Measurements from ENCODE around the gene UBIAD1. TPM values are rescaled to one million over a fixed set of nuclear protein-coding genes. Genes with fewer than 3 reads are reported as not detected.

The UBIAD1 gene, protein sequence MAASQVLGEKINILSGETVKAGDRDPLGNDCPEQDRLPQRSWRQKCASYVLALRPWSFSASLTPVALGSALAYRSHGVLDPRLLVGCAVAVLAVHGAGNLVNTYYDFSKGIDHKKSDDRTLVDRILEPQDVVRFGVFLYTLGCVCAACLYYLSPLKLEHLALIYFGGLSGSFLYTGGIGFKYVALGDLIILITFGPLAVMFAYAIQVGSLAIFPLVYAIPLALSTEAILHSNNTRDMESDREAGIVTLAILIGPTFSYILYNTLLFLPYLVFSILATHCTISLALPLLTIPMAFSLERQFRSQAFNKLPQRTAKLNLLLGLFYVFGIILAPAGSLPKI
- 6.3 and 9.0 TPM in 2 replicates for total RNA-seq (2014; rRNA removed; shearing (Covaris generic); ENCODE audit: low replicate concordance)

DNA sequence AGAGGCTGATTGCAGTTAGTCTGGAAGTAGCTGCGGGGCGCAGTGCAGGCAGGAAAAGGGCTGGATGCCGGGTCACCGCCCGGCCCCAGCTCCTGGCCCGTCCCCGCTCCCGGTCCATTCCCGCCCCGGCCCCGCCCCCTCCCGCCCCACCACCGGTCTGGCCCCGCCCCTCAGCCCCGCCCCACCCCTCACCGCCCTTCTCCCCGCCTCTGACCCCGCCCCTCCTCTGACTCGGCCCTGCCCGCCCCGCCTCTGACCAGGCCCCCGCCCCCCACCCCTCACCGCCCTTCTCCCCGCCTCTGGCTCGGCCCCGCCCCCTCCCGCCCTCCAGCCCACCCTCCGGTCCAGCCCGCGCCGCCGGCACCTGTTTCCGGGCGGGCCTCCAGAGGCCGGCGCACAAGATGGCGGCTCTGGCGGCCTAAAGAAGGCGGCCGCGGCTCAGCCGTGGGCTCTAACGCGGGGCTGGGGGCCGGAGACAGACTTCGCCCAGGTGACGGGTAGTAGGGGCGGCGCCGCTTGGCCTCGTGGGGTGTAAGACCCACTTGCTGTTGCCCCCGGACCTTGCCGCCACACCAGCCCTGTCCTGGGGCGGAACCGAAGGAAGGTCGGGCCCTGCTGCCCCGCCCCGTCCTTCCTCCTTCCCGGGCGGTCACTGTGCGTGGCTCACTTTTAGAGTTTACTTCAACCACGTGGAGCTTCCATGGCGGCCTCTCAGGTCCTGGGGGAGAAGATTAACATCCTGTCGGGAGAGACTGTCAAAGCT is at the start of gene UBIAD1:
Gene UBIAD1, plus strand, starts transcription at position 367 of the 763 bp plus-strand sequence. Its CDS starts 334 bp downstream, at position 701.
- no peaks in the 10 kb centered on the region for H3K27me3 ChIP-seq
- DNase-seq: peak; percentile 81
- peak within 1 kb of the TSS; percentile 90 for H3K4me3 ChIP-seq
- H3K36me3 ChIP-seq: peaks cover 8% of the 10 kb centered on the region
- H3K9me3 ChIP-seq: no peaks in the 10 kb centered on the region

DNA sequence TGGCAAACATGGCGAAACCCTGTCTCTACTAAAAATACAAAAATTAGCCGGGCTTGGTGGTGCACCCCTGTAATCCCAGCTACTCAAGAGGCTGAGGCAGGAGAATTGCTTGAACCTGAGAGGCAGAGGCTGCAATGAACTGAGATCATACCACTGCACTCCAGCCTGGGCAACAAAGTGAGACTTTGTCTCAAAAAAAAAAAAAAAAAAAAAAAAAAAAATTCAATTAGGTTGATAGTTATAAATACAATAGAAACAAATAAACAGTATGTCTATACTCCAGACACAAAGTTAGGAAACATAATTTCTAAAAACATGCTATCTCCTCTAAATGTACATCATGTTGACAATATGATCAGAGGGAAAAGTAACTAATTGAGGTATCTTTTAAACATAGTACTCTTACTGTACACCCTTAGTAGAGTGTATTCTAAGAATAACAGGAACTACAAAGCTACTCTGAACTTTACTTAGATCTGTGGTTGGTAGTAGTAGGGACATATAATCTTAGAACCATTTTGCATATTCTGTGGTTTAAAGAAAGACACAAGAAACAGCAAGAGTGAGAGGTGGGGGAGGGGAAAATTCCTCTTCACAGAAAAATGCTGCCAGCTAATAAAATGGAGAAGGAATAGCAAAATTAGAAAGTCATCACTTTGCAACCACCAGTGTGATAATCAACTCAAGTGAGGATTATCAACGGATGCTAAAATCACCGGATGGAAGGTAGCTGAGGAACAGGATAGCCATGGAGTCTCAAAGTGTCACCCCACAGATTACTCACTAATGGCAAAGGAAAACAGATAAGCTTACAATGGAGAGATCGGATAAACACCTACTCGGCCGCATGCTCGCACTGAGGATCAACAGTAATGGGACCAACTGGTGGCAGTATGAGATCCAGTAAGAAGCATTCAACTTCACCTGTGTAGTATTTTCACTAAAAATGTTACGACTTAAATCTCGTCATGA is 45.6 kb upstream of the UBIAD1 start:
- peaks cover 58% of the 10 kb centered on the region for H3K36me3 ChIP-seq
- DNase-seq: no peak
- H3K27me3 ChIP-seq: no peaks in the 10 kb centered on the region
- no peak overlapping the region for H3K4me3 ChIP-seq
- H3K9me3 ChIP-seq: no peaks in the 10 kb centered on the region

DNA sequence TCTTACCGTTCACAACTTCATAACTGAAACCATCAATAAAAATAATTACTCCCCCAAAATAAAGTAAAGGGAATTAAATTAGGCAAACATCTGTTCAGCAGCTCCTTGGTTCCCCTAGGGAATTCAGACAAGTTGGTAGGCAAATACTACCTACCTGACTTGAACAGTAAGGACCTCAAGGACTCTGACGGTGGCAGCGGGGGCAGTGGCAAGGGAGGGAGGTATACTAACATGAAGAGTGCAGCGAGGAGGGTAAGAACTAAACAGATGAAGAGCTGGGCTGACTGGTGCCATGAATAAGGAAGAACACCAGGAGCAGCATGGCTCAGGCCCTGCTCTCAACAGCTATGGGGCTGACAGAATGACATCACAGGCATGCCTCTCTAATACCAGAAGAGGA is 43.8 kb upstream of the UBIAD1 start:
- no peak for DNase-seq
- Histone ChIP-seq H3K36me3 (peaks cover 64% of the 10 kb centered on the region), H3K4me3 (no peak overlapping the region), H3K27me3 (no peaks in the 10 kb centered on the region), H3K9me3 (no peaks in the 10 kb centered on the region)

DNA sequence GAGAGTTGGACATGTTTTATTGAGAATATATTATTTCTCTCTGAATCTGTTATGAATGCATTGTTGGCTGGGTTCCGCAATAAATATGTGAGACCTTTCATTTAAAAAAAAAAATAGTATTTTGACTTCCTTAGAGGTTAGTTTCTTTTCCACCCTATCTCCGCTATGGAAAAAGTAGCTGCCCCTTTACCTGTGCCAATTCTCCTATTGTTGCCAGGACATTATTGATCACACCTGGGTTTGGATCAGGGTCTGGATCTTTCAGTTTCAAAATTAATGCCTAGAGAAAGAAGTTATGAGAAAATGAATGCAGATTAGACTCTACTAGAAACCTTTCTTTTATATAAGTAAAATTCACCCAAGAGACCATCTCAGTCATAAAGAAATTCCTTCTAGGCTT is 39.8 kb upstream of the UBIAD1 start:
- Histone ChIP-seq H3K36me3 (peaks cover 69% of the 10 kb centered on the region), H3K4me3 (no peak overlapping the region), H3K9me3 (no peaks in the 10 kb centered on the region), H3K27me3 (no peaks in the 10 kb centered on the region)
- no peak for DNase-seq

DNA sequence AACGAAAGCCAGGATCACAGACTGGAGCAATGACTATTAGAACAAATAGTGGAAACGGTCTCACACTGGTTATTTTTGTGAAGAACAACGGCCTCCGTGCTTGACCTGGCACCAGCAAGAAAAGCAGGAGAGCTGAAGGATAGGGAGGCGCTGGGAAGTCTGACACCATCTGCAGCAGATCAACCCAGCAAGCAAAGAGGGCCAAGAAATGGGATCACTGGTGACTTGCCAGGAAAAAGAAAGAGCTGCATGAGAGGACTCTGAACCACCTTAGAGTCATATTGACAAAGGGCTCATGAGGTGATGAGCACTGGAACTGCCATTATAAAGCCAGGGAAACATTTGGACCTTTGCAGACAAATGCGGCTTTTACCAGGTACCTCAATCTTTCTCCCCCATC is 35.6 kb upstream of the UBIAD1 start:
- H3K27me3 ChIP-seq: no peaks in the 10 kb centered on the region
- no peak overlapping the region for H3K4me3 ChIP-seq
- no peak for DNase-seq
- H3K36me3 ChIP-seq: peaks cover 62% of the 10 kb centered on the region
- H3K9me3 ChIP-seq: no peaks in the 10 kb centered on the region

DNA sequence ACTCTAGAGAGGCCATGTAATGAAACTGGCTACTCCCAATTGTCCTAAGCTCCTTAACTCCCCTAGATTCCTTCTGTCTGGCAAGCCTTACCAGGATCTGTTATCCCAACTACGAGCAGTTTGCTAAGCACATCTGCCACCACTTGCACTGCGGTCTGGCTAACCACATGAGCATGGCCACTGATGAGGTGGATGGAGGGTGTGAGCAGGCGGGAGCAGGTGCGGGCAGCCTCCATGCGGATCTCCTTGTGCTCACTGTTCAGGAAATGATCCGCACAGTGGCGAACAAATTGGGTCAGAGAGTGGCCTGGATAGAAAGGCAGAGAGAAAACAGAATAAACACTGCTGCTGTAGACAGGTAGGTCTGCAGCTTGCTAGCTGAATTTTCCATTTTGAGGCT is 34.7 kb upstream of the UBIAD1 start:
- Histone ChIP-seq H3K4me3 (no peak overlapping the region), H3K36me3 (peaks cover 58% of the 10 kb centered on the region), H3K9me3 (no peaks in the 10 kb centered on the region), H3K27me3 (no peaks in the 10 kb centered on the region)
- DNase-seq: no peak

DNA sequence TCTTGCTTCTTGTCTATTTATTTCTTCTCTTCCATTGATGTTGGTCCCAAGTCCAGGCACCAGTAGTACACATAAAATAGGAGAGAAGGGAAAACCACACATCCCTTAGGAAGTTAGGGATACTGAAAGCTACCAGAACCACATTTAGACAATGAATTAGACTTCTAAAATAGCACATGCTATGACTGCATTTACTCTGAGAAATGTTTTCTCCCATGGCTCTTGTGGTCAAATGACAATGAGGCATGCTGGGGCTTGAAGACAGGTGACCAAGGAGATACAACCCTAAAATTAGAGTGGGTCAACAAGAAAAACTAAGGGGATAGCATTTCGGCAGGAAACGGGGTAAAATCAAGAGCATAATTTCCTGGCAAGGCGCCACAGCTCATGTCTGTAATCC is 27.8 kb upstream of the UBIAD1 start:
- Histone ChIP-seq H3K4me3 (no peak overlapping the region), H3K36me3 (peaks cover 45% of the 10 kb centered on the region)
- no peak for DNase-seq

DNA sequence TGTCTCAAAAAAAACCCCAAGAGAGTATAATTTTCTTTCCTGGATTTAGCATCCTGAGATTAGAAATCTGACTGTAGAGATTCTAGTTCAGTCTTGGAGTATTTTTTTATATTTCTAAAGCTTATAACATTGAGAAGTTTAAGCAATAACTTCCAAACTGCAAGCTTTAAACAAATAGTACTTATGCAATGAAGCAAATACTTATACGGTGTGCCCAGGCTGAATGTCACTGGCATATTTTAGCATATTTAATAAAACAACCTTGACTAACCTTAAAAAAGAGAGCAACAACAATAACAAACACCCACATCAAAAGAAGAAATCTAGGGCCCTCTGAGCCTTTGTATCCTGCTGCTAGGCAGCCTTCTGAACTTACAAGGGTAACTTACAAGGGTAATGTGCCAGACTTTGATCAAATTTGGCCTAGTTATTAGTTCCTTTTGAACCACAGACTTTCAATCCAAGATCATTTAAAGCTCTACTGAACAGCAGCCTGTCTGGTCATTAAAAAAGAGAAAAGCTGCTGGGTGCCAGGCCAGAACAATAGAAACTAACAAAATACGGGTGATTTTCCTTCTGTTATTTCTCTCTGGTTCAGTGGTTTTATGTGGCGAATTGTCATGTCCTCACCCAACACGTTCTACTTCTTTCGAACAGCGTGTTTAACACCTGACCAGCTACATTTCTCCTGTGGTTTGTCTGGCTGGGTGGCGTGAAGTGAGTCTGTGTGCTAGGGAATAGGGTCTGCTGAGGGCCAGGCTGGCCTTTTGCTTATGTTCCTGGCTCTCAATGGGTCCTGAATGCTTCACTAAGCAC is 26.9 kb upstream of the UBIAD1 start:
- no peaks in the 10 kb centered on the region for H3K9me3 ChIP-seq
- no peak for DNase-seq
- H3K27me3 ChIP-seq: no peaks in the 10 kb centered on the region
- H3K4me3 ChIP-seq: no peak overlapping the region
- peaks cover 40% of the 10 kb centered on the region for H3K36me3 ChIP-seq

More for the DNA sequence above, 27.8 kb upstream of the UBIAD1 start:
- Histone ChIP-seq H3K9me3 (no peaks in the 10 kb centered on the region), H3K27me3 (no peaks in the 10 kb centered on the region)

DNA sequence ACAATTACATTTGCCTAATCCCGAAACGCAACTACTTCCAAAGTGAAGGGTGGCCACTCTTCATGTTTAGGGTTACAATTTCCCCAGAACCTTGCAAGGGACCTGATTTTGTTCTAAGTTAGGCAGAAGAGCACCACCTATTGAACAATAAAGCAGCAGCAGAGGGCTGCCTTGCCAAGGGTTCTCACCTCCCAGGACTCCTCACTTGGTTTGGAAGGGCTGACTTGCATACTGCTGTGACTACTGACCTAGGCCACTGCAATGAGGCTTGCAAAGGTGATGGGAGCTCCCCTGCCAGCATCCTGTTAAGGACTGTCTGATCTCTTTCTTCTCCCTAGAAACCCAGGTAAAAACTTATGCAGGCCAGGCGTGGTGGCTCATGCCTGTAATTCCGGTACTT is 24.8 kb upstream of the UBIAD1 start:
- Histone ChIP-seq H3K27me3 (no peaks in the 10 kb centered on the region), H3K9me3 (no peaks in the 10 kb centered on the region), H3K36me3 (peaks cover 39% of the 10 kb centered on the region), H3K4me3 (no peak overlapping the region)
- no peak for DNase-seq

DNA sequence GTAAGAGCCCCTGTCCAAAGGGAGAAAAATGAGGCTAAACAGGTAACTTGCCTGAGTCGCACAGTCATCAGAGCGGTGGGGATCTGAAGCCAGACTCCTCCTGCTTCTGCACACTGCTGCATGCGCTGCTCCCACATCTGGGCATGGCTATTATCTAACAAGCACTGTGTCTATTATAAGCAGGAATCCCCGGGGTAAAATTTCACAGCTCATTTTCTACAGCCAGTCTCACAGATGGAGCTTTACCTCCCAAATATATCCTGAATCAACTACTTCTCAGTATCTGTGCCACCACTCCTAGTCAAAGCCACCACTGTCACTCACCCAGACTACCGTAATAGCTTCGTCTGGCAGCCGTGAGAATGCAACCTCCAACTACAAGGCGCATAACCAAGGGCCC is 20.5 kb upstream of the UBIAD1 start:
- no peak for DNase-seq
- H3K36me3 ChIP-seq: peaks cover 37% of the 10 kb centered on the region
- no peaks in the 10 kb centered on the region for H3K27me3 ChIP-seq
- H3K4me3 ChIP-seq: no peak overlapping the region
- no peaks in the 10 kb centered on the region for H3K9me3 ChIP-seq

DNA sequence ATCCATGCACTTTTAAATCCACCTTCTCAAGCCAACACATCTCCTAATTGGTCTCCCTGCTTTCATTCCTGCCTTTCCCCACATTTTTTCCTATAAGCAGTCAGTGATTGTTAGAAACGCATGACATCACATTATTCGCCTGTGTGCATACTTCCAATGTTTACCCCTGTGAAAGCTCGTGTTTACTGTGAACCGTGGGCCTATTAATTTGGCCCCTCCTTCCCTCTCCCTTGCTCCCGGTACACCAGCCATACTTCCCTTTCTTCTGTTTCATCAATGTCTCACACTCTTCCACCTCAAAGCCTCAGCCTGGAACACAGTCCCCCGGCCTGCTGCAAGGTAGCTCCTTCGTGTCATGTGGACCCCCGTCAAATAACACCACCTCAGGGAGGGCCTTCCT is 19.8 kb upstream of the UBIAD1 start:
- no peak for DNase-seq
- H3K36me3 ChIP-seq: peaks cover 38% of the 10 kb centered on the region
- no peaks in the 10 kb centered on the region for H3K9me3 ChIP-seq

DNA sequence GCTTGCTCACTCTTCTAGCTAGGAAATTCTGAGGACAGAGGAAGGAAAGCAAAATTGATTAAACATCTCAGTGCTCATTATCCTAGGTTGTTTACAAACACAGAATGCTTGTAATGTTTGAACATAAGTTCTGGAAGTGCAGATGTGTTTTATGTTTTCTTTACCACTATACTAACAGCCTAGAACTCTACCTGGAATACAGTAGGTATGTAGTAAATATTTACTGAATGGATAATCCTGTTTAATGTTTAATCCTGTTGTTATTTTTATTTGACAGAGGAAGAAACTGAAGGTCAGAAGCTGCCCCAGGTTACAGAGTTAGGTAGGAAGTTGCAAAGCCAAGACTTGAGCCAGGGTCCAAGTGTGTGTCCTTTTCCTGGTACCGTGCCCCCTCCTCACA is 16.7 kb upstream of the UBIAD1 start:
- no peaks in the 10 kb centered on the region for H3K27me3 ChIP-seq
- peaks cover 47% of the 10 kb centered on the region for H3K36me3 ChIP-seq
- no peak for DNase-seq
- no peaks in the 10 kb centered on the region for H3K9me3 ChIP-seq
- no peak overlapping the region for H3K4me3 ChIP-seq

More for the DNA sequence above, 19.8 kb upstream of the UBIAD1 start:
- Histone ChIP-seq H3K4me3 (no peak overlapping the region), H3K27me3 (no peaks in the 10 kb centered on the region)

DNA sequence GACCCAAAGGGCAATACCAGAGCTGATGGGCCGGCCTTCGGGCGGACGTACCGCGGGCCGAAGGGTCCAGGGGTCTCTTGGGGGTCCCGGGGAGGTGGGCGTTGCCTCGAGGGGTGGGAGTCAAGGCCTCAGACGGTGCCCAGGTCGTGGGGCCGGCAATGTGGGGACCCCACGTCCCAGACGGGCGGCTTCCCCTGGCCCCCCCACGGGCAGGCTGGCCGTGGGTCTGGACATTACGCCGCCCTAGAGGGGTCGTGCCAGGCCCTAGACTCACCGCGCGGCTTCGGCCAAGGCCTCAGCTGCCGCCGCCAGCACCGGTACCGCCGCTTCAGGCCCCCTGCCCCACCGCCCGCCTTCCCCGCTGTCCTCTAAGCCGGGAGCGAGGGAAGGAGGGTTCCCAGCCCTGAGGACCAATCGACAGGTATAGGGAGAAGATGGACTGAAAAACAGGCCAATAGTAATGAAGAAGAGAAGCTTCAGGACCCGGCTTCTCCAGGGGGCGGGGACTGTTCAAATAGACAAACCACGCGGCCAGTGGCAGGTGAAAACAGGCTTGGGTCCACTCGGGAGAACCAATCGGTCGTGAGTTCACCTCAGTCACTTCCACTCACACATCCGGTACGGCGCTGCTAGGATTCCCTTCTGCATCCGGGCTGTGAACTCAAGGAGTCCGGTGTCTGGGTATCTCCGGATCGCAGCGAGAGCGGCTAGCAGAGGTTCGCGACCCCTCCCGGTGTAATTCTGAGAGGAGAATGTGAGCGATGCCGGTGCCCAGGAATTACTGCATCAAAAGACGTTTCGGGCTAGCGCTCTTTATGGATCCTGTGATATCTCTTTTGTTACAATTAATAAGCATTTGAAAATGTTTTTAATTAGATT is 10.6 kb upstream of the UBIAD1 start, which contains the start of gene MTOR:
Gene MTOR, minus strand, starts transcription at position 381 of the 879 bp plus-strand sequence. CDS start 3,142 bp downstream, outside the sequence.
- no peaks in the 10 kb centered on the region for H3K27me3 ChIP-seq
- H3K36me3 ChIP-seq: peaks cover 19% of the 10 kb centered on the region
- peak within 1 kb of the TSS; percentile 80 for H3K4me3 ChIP-seq
- DNase-seq: peak; percentile 99
- H3K9me3 ChIP-seq: peaks cover 6% of the 10 kb centered on the region

DNA sequence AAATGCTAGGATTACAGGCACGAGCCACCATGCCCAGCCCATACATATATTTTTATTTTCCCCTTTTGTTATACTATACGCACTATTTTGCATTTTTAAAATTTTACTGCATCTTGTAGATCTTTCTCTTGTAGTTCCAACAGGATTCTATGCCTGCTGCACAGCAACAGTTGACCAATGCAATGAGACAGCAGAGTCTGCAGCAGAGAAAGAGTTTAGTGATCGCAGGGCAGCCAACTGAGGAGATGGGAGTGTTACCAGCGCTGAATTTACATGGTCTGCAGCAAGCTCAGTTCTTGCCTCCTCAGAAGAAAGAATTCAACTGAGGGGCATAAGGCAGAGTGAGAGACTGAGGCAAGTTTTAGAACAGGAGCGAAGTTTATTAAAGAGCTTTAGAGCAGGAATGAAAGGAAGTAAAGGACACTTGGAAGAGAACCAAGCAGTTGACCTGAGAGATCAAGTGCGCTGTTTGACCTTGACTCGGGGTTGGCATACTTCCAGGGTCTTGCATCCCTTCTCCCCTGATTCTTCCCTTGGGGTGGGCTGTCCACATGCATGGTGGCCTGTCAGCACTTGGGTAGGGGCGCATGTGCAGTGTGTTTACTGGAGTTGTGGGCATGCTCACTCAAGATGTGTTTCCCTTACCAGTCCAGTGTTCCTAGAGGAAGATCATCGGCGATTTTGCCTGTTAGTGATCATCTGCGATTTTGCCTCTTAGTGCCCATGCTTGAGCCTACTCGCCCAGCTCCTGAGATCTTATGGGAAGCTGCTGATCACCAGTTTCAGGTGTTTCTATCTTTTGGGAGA is 6.5 kb upstream of the UBIAD1 start:
- no peak overlapping the region for H3K4me3 ChIP-seq
- DNase-seq: no peak
- no peaks in the 10 kb centered on the region for H3K36me3 ChIP-seq
- peaks cover 6% of the 10 kb centered on the region for H3K9me3 ChIP-seq
- H3K27me3 ChIP-seq: no peaks in the 10 kb centered on the region

Measured in MG63 (cell line).